ENCODE results near the gene ELOB.

The ELOB gene

GRCh38 chr16:2769675-2770056, 7.4 kb downstream of the ELOB start:
- Histone ChIP-seq H3K36me3 (ENCODE audit: insufficient read depth, low read length) (peaks cover 99% of the 10 kb centered on the region), H3K79me2 (ENCODE audit: insufficient read depth, low read length) (peaks cover 64% of the 10 kb centered on the region)
- no peak for DNase-seq

GRCh38 chr16:2769100-2769529, 8.0 kb downstream of the ELOB start:
- Histone ChIP-seq H4K20me1 (ENCODE audit: insufficient read depth, low read length) (peaks cover 90% of the 10 kb centered on the region), H3K9ac (ENCODE audit: low read depth, low read length) (no peak overlapping the region), H3K27ac (ENCODE audit: low read length) (no peak overlapping the region), H3K36me3 (ENCODE audit: insufficient read depth, low read length) (peaks cover 99% of the 10 kb centered on the region), H3K9me3 (ENCODE audit: insufficient read depth, low read length, severe bottlenecking) (no peaks in the 10 kb centered on the region), H3K4me2 (ENCODE audit: insufficient read depth, low read length) (no peak overlapping the region), H3K27me3 (ENCODE audit: insufficient read depth, low read length, poor library complexity) (no peaks in the 10 kb centered on the region), H2AFZ (ENCODE audit: low read depth, low read length) (no peak overlapping the region), H3K4me3 (ENCODE audit: low read depth in 1 of 2, low read length in 2 of 2) (no peak overlapping the region), H3K79me2 (ENCODE audit: insufficient read depth, low read length) (peaks cover 67% of the 10 kb centered on the region), H3K4me1 (ENCODE audit: insufficient read depth, low read length) (0 out of 2 replicates have a peak, but pooled peaks cover under 1% of the 10 kb centered on the region)
- no peak for TF ChIP-seq EZH2 (IDR thresholded peaks at IDR 0.05; ENCODE audit: borderline replicate concordance, low read depth, low read length, severe bottlenecking)
- TF ChIP-seq CTCF (IDR thresholded peaks at IDR 0.05; ENCODE audit: borderline replicate concordance, extremely low read depth, low read length, poor library complexity, severe bottlenecking), result no peak
- no peak for DNase-seq
- no peak for ATAC-seq (ENCODE audit: insufficient read depth, low read depth)

More at GRCh38 chr16:2769675-2770056, 7.4 kb downstream of the ELOB start:
- TF ChIP-seq EZH2 (IDR thresholded peaks at IDR 0.05; ENCODE audit: borderline replicate concordance, low read depth, low read length, severe bottlenecking), result no peak
- TF ChIP-seq CTCF (IDR thresholded peaks at IDR 0.05; ENCODE audit: borderline replicate concordance, extremely low read depth, low read length, poor library complexity, severe bottlenecking), result no peak
- Histone ChIP-seq H3K4me1 (ENCODE audit: insufficient read depth, low read length) (peaks cover 5% of the 10 kb centered on the region; the same call in 1 of the 2 replicates), H4K20me1 (ENCODE audit: insufficient read depth, low read length) (peaks cover 89% of the 10 kb centered on the region), H3K27me3 (ENCODE audit: insufficient read depth, low read length, poor library complexity) (no peaks in the 10 kb centered on the region), H3K9ac (ENCODE audit: low read depth, low read length) (no peak overlapping the region), H3K4me3 (ENCODE audit: low read depth in 1 of 2, low read length in 2 of 2) (no peak overlapping the region), H2AFZ (ENCODE audit: low read depth, low read length) (no peak overlapping the region), H3K27ac (ENCODE audit: low read length) (no peak overlapping the region), H3K4me2 (ENCODE audit: insufficient read depth, low read length) (no peak overlapping the region), H3K9me3 (ENCODE audit: insufficient read depth, low read length, severe bottlenecking) (no peaks in the 10 kb centered on the region)
- ATAC-seq (ENCODE audit: insufficient read depth, low read depth), result no peak

DNA sequence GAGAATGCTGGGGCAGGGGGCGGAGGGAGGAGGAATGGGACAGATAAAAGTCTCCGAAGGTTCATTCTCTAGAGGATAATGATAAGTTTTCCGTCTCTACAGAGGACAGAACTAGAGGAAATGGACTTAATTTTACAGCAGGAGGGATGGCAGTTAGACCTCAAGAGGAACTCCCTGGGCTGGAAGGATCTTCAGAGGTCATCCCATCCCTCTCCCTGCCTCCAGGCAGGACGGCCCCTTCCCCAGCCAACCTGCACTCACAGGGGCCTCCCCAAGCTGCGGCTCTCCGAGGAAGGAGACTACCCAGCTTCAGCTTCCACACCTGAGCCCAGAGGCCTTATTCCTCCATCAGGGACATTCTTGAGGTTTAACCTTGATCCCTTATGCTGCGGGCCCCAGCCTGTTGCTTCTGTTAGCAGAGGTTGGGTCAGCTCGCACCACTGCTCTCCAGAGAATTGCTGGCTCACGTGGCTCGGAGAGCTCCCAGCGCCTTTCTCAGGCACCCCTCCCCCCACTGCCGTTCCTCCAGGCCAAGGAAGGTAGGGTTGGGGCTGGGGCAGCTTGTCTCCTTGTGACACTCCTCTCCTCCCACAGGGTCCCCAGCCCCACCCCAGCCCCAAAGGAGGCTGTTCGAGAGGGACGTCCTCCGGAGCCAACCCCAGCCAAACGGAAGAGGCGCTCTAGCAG, 8.5 kb downstream of the ELOB start:
- H3K27me3 ChIP-seq (ENCODE audit: insufficient read depth, low read length, poor library complexity), result no peaks in the 10 kb centered on the region
- H3K36me3 ChIP-seq (ENCODE audit: insufficient read depth, low read length), result peaks cover 99% of the 10 kb centered on the region
- no peaks in the 10 kb centered on the region for H3K4me1 ChIP-seq (ENCODE audit: insufficient read depth, low read length)
- DNase-seq (no peak), ATAC-seq (ENCODE audit: insufficient read depth, low read depth) (no peak)
- H2AFZ ChIP-seq (ENCODE audit: low read depth, low read length), result no peak overlapping the region
- H3K4me3 ChIP-seq (ENCODE audit: low read depth in 1 of 2, low read length in 2 of 2), result no peak overlapping the region
- H3K9me3 ChIP-seq (ENCODE audit: insufficient read depth, low read length, severe bottlenecking), result no peaks in the 10 kb centered on the region
- no peak overlapping the region for H3K27ac ChIP-seq (ENCODE audit: low read length)
- peaks cover 69% of the 10 kb centered on the region for H3K79me2 ChIP-seq (ENCODE audit: insufficient read depth, low read length)
- peaks cover 94% of the 10 kb centered on the region for H4K20me1 ChIP-seq (ENCODE audit: insufficient read depth, low read length)
- H3K4me2 ChIP-seq (ENCODE audit: insufficient read depth, low read length), result no peak overlapping the region
- TF ChIP-seq CTCF (IDR thresholded peaks at IDR 0.05; ENCODE audit: borderline replicate concordance, extremely low read depth, low read length, poor library complexity, severe bottlenecking) (no peak), EZH2 (IDR thresholded peaks at IDR 0.05; ENCODE audit: borderline replicate concordance, low read depth, low read length, severe bottlenecking) (no peak)
- no peak overlapping the region for H3K9ac ChIP-seq (ENCODE audit: low read depth, low read length)

Data from DND-41 (cell line).